Suppressor macrophage (primary cell): ENCODE data around the gene EBF4.

Experiments
- DNase-seq, 4 experiments: peaks; one replicate each; pipeline ENCODE4 v3.0.0-alpha.2; 2020 to 2022
- total RNA-seq, 17 experiments: gene quantifications; one replicate each; lab custom pipeline; 2026; ENCODE audit warnings: mixed read lengths in 6 of 17, inconsistent platforms in 3 of 17; lab: John Stamatoyannopoulos, UW

The EBF4 gene
- total RNA-seq: 0 to 2.1 (median 0.04) reads per million in 17 experiments

GRCh38 chr20:2692036-2692885 lies at the start of gene EBF4:
TSS of gene EBF4 (plus strand) at chr20:2692780. CDS start at chr20:2693646, 866 bp downstream.
- peak in 3 of 4 experiments; percentile 11 to 38 (median 26) for DNase-seq

GRCh38 chr20:2643708-2644107 lies 48.9 kb upstream of the EBF4 start:
- no peak for DNase-seq

GRCh38 chr20:2651772-2652723 lies 40.5 kb upstream of the EBF4 start, which contains the start of gene NOP56:
TSS of gene NOP56 (plus strand) at chr20:2652632. CDS start at chr20:2652661, 29 bp downstream.
- peak; percentile 92 to 97 (median 96) for DNase-seq

GRCh38 chr20:2652724-2653555 lies 39.6 kb upstream of the EBF4 start:
- DNase-seq: peak in 3 of 4 experiments; percentile 35 to 72 (median 55)

- DNase-seq: no peak
Observed at GRCh38 chr20:2653556-2654383, 38.8 kb upstream of the EBF4 start.

- DNase-seq: no peak
Observed at GRCh38 chr20:2654384-2654822, 38.2 kb upstream of the EBF4 start.

GRCh38 chr20:2654831-2655230 lies 37.7 kb upstream of the EBF4 start:
- DNase-seq: no peak

GRCh38 chr20:2655331-2656116 lies 37.1 kb upstream of the EBF4 start:
- no peak for DNase-seq

GRCh38 chr20:2656471-2657117 lies 36.0 kb upstream of the EBF4 start:
- DNase-seq: no peak

- DNase-seq: no peak
Observed at GRCh38 chr20:2657241-2657640, 35.3 kb upstream of the EBF4 start.

- no peak for DNase-seq
Observed at GRCh38 chr20:2657674-2658073, 34.9 kb upstream of the EBF4 start.

- DNase-seq: no peak
Observed at GRCh38 chr20:2658414-2659354, 33.9 kb upstream of the EBF4 start.

GRCh38 chr20:2659547-2659946 lies 33.0 kb upstream of the EBF4 start:
- DNase-seq: no peak

- no peak for DNase-seq
Observed at GRCh38 chr20:2663364-2663886, 29.2 kb upstream of the EBF4 start.

GRCh38 chr20:2663887-2664719 lies 28.5 kb upstream of the EBF4 start, which contains the start of gene IDH3B:
TSS of gene IDH3B (minus strand) at chr20:2664216. CDS start at chr20:2664188, 28 bp downstream.
- DNase-seq: peak; percentile 96 to 98 (median 97)

GRCh38 chr20:2671977-2672376 lies 20.6 kb upstream of the EBF4 start:
- peak; percentile 11 to 42 (median 32) for DNase-seq

GRCh38 chr20:2672446-2672845 lies 20.1 kb upstream of the EBF4 start:
- no peak for DNase-seq
